Urinary bladder (tissue), 4 donors: ENCODE data around the gene LPIN1. TPM values are rescaled to one million over a fixed set of nuclear protein-coding genes. Genes with fewer than 3 reads are reported as not detected.

Source experiments
- DNase-seq: peaks from one replicate; pipeline ENCODE4 v3.0.0-alpha.2; 2015; ENCODE audit errors: extremely low spot score
- H3K27ac ChIP-seq: one replicate; pipeline ENCODE4 v1.5.1; 2013; ENCODE audit warnings: low read depth, mild to moderate bottlenecking, moderate library complexity
- H3K36me3 ChIP-seq: one replicate; pipeline ENCODE4 v1.6.1; 2013; ENCODE audit warnings: mild to moderate bottlenecking, moderate library complexity; ENCODE audit not compliant: insufficient read depth
- H3K4me1 ChIP-seq: one replicate; pipeline ENCODE4 v1.6.1; 2013; ENCODE audit warnings: mild to moderate bottlenecking, moderate library complexity; ENCODE audit not compliant: insufficient read depth
- H3K4me3 ChIP-seq: one replicate; pipeline ENCODE4 v1.5.1; 2013; ENCODE audit warnings: low read depth, low read length
- WGBS: extraction: QIAGEN DNeasy Blood & Tissue Kit; methylation state at CpG from one replicate; pipeline ENCODE4 v1.1.7; 2013; 5-methylcytosine and 5-hydroxymethylcytosine counted together
- polyA plus RNA-seq: library from polyadenylated mRNA; stranded (reverse); fragments of 200-250 nt; gene quantifications from one replicate; pipeline ENCODE4 v1.2.3, GENCODE V29; 2013
- total RNA-seq: library from RNA; depleted of rRNA; stranded (reverse); fragments of >200 nt; gene quantifications from one replicate; pipeline ENCODE4 v1.2.3, GENCODE V29; 2014
- donor health status: healthy with polysubstance abuse.
- donor health status: healthy.

LPIN1 gene, protein sequence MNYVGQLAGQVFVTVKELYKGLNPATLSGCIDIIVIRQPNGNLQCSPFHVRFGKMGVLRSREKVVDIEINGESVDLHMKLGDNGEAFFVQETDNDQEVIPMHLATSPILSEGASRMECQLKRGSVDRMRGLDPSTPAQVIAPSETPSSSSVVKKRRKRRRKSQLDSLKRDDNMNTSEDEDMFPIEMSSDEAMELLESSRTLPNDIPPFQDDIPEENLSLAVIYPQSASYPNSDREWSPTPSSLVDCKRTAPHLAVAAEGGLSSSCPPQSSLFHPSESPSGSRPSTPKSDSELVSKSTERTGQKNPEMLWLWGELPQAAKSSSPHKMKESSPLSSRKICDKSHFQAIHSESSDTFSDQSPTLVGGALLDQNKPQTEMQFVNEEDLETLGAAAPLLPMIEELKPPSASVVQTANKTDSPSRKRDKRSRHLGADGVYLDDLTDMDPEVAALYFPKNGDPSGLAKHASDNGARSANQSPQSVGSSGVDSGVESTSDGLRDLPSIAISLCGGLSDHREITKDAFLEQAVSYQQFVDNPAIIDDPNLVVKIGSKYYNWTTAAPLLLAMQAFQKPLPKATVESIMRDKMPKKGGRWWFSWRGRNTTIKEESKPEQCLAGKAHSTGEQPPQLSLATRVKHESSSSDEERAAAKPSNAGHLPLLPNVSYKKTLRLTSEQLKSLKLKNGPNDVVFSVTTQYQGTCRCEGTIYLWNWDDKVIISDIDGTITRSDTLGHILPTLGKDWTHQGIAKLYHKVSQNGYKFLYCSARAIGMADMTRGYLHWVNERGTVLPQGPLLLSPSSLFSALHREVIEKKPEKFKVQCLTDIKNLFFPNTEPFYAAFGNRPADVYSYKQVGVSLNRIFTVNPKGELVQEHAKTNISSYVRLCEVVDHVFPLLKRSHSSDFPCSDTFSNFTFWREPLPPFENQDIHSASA
- total RNA-seq (27.3 TPM), polyA plus RNA-seq (34.1 TPM)

DNA sequence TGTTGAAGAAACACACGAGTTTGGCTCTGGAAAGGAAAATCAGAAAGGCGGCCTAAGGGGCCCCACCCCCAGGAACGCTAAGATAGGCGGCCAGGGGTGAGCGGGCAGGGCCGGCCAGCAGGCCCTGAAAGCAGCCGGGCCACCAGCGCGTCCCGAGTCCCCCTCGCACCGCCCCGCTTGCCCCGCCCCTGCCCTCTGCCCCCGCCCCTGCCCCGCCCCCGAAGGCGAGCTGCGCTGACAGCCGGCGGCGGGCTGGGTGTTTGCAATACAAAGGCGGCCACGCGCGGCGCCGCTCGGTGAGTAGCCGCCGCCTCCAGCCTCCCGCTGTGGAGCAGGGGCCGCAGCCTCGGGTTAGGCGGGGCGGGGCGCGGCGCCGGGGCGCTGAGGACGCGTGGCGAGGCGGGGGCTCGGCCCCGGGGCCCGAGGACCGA is at the start of gene LPIN1:
LPIN1 (plus strand) TSS at position 257 of the 431 bp plus-strand sequence. CDS start 18,910 bp downstream, outside the sequence.
- under 1% methylated on average over 49 of the region's 49 CpGs for WGBS
- DNase-seq = no peak
- Histone ChIP-seq H3K36me3 (no peaks in the 10 kb centered on the region), H3K4me3 (peak within 1 kb of the TSS; percentile 88), H3K27ac (peak within 1 kb of the TSS; percentile 72), H3K4me1 (no peaks in the 10 kb centered on the region)

DNA sequence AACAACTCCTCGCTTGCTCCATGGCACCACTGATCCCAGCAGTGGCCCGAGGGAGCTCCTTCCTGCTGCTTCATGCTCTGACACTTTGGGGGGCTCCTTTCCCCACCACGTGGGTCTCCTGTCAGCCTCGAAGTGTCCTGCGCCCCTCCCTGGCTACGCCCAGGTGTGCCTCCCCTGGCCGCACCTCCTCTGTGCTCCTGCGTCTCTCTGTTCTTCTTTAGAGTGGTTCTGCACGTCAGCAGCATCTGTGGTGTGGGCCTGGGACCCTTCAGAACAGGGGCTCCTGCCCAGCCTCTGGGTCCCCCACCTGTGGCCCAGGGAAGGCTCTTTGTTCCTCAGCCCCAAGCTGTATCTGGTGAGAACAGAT is 49.7 kb upstream of the LPIN1 start:
- no peak for DNase-seq

DNA sequence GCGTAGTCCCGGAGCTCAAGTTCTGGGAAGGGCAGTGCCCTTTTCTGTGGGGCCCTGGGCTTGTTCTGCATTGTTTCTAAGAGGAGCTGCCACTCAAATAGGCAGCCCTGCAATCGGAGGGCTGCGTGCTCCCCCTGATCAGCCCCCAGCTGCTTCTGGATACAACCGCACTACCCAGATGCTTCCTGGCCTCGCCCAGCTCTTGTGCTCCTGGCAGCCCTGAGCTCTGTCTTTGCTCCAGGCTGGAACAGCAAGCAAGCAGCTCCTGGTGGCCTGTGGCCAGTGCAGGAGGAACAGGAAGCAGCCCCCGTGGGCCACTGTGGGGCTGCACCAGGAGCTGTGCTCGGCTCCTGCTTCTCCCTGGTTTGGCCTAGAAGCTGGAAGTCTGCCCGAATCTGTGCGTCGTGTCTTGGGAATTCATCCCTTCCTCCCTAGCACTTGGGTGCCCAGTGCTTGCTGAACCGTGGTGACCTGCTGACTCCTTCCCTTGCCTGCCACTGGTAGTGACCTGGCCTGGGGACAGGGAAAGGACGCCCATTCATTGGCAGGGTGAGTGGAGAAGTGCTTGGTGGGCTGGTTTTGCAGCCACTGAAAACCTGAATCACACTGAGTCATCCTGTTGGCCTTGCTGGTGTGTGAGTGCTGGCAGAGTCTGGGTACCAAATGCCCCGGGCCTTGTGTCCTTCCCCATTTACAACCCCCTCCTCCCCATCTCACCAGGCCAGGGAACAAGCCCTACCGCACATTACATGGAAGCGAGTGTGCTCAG is 49.1 kb upstream of the LPIN1 start:
- Histone ChIP-seq H3K36me3 (no peaks in the 10 kb centered on the region), H3K4me3 (no peak overlapping the region), H3K4me1 (no peaks in the 10 kb centered on the region), H3K27ac (peak overlapping the region; percentile 82)
- 44% methylated on average over 16 of the region's 16 CpGs for WGBS
- DNase-seq = no peak

More for the DNA sequence above, 49.7 kb upstream of the LPIN1 start:
- Histone ChIP-seq H3K36me3 (no peaks in the 10 kb centered on the region), H3K4me1 (no peaks in the 10 kb centered on the region), H3K4me3 (no peak overlapping the region), H3K27ac (no peak overlapping the region)
- WGBS = 74% methylated on average over 9 of the region's 9 CpGs

DNA sequence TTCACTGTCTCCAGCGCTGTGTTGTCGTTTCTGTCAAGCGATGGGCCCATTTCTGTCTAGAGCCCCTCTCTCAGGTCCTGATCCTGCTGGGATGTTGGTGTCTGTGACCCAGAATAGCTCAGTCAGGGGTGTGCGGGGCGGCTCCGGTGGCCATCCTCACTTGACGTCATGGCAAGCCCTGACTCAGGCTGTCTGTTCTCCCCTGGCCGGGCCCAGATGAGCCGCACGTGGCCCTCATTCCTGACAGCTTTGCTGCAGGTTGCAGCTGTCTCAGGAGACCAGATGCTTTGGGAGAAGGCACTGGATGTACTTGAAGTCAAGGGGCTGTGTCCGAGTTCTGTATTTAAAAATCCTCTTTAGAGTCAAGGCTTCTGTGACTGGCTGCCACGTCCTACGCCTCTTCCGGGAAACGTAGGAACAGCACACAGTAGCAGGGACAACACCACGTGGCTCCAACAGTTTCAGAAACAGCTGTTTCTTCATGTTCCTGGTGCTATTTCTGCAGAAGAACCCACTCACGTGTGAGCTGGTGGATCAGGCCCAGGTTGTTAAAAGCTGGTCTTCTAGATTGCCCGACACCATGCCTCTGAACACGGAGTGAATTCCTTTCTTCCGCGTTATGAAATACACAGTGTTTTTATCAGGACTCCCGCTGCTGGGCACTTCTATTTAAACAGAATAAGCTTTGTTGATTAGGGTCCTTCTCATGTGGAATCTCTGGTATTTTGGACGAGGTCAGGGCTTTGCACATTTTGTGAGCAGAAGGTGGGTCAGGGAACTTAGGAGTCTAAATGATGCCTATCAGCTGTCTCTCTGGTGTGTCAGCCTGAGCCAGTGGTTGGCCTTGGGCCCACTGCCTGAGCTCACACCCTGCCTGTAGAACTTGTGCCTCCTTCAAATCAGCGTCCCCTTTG is 48.2 kb upstream of the LPIN1 start:
- WGBS = 41% methylated on average over 24 of the region's 24 CpGs
- no peak for DNase-seq

DNA sequence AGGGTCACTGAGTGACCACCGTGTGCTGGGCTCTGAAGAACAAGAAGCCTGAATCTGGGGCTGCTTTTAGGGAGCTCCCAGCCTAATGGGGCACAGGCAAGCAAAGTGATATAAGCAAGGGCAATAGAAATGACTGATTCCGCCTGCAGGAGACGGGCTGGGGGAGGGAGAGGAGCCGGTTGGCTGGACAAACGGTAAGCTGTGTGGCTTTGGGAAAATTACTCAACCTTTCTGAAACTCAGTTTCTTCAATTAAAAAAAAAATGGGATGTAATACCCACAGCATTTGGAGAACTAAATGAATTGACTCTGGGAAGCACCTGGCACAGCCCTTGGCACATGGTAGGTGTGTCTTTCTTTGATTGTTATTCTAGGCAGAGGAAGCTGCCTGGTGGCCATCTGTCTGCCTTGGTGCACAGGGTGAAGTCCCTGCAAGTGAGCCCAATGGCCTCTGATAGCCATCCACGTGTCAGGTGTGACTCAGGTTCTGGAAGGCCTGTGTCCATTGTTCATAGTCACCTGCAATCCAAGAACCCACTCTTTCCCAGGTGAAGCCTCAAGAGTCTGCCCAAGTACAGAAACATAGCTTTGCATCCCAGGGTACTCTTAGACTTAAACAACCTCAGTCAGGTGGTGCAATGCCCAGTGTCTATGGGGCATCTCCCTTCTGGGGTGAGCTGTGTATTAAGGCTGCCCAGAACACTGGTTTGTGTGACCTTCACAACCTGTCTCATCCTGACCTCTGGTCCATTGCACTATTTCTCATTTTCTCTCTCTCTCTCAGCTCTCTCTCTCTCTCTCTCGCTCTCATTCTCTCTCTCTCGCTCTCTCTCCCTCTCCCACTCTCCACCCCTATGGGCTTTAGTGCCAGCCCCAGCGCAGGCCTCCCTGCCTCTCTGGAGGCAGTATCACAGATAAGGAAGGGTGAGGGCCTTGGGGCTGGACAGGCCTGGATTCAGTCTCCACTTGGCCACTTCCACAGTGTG is 46.5 kb upstream of the LPIN1 start:
- no peaks in the 10 kb centered on the region for H3K4me1 ChIP-seq
- 79% methylated on average over 9 of the region's 9 CpGs for WGBS
- no peak overlapping the region for H3K27ac ChIP-seq
- H3K4me3 ChIP-seq = no peak overlapping the region
- DNase-seq = no peak
- no peaks in the 10 kb centered on the region for H3K36me3 ChIP-seq

More for the DNA sequence above, 48.2 kb upstream of the LPIN1 start:
- Histone ChIP-seq H3K4me1 (no peaks in the 10 kb centered on the region), H3K36me3 (no peaks in the 10 kb centered on the region), H3K27ac (peak overlapping the region; percentile 82), H3K4me3 (no peak overlapping the region)

DNA sequence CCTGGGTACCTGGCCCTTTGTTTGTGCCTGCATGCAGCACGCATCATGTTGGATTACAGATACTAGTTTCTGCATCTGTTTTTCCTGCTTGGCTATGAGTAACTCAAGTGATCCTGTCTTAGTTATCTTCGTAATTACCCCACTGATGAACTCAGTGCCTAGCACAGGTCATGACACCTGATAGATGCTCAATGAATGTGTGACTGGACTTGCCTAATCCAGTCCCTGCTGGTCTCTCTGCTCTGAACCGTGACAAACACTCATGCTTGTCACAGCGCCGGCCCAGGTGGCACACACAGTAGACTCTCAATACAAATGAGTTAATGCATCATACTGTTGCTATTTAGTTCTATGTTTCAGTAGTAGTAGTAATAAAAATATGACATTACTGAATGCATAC is 45.2 kb upstream of the LPIN1 start:
- Histone ChIP-seq H3K27ac (no peak overlapping the region), H3K4me1 (no peaks in the 10 kb centered on the region), H3K4me3 (no peak overlapping the region), H3K36me3 (no peaks in the 10 kb centered on the region)
- DNase-seq = no peak
- 77% methylated on average over 5 of the region's 5 CpGs for WGBS

DNA sequence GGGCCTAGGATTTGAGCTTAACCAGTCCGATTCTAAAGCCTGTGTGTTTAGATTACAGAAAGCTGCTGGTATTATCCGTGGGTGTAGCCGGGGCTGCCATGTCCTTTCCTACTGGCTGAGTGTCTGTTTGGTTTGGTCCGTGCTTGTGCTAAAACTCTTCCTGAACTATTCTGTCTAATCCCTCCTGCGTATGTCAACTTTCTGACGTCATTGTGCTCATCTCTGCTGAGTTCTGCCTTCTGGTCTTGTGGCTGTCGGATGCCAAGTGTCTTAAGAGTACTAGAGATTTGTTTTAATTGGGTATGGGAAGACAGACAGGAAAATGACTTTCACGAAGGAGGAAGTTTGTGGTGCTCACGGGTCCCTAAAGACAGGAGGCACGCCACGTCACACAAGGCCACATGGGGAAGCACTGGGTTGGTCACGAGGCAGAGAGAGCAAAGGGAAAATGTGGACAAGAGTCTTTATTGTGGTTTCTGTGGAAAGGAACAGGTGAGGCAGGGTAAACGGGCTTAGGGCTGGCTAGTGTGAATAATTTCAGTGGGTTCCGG is 44.6 kb upstream of the LPIN1 start:
- no peaks in the 10 kb centered on the region for H3K36me3 ChIP-seq
- no peak overlapping the region for H3K4me3 ChIP-seq
- WGBS = 32% methylated on average over 14 of the region's 14 CpGs
- H3K27ac ChIP-seq = no peak overlapping the region
- no peaks in the 10 kb centered on the region for H3K4me1 ChIP-seq
- DNase-seq = no peak

DNA sequence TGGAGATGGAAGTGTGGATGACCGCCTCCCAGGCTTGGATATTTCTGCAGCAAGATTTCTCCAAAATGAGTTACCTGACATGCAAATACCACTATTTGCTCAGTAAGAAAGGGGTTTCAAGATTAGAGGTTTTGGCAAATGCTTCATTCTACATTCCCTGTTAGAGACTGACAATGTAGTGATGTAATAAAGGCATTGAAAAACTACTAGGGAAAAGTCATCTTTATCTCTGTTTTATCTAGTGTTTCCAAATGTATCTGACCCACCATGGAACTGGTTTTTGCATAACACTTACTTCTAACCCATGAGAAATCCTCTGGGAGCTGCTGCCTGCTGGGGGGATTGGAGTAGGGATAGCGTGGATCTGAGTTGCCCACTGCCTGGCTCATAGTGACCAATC is 43.5 kb upstream of the LPIN1 start:
- DNase-seq = no peak
- H3K36me3 ChIP-seq = no peaks in the 10 kb centered on the region
- H3K4me1 ChIP-seq = no peaks in the 10 kb centered on the region
- H3K4me3 ChIP-seq = no peak overlapping the region
- no peak overlapping the region for H3K27ac ChIP-seq
- WGBS = 95% methylated on average over 2 of the region's 2 CpGs

DNA sequence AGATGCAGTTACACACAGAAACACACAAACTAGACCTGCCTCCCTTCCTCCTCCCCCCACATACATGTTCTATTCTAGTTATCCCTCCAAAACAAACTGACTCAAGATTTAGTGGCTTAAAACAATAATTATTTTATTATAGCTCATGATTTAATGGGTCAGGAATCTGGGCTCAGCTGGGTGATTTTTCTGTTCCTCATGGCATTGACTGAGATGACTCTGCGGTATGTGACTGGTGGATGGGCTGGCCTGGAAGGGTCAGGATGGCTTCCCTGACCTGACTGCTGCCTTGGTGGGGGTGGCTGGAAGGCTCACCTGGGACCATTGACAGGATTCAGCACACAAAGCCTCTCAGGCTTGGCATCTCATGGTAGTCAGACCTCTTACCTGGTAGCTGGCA is 42.7 kb upstream of the LPIN1 start:
- Histone ChIP-seq H3K27ac (no peak overlapping the region), H3K4me3 (no peak overlapping the region), H3K4me1 (no peaks in the 10 kb centered on the region), H3K36me3 (no peaks in the 10 kb centered on the region)
- 87% methylated on average over 1 of the region's 1 CpG for WGBS
- DNase-seq = no peak

DNA sequence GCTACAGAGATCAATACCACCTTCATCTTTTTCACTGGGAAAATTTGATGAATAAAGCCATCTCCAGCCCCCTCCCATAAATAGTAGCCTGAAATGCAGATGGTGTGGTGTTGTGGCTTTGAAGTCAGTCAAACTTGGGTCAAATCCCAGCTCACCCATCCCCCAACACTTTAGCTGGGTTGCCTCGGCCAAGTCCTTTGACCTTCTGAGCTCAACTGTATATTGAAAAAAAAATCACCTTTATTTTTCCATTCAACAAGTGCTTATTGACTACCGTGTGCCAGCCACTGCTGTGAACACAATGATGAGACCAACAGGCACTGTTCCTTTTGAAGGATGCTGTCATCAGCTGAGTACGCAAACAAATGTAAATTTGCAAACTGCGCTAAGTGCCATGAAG is 41.4 kb upstream of the LPIN1 start:
- Histone ChIP-seq H3K27ac (no peak overlapping the region), H3K4me3 (no peak overlapping the region), H3K4me1 (no peaks in the 10 kb centered on the region), H3K36me3 (no peaks in the 10 kb centered on the region)
- WGBS = 93% methylated on average over 4 of the region's 4 CpGs
- no peak for DNase-seq

DNA sequence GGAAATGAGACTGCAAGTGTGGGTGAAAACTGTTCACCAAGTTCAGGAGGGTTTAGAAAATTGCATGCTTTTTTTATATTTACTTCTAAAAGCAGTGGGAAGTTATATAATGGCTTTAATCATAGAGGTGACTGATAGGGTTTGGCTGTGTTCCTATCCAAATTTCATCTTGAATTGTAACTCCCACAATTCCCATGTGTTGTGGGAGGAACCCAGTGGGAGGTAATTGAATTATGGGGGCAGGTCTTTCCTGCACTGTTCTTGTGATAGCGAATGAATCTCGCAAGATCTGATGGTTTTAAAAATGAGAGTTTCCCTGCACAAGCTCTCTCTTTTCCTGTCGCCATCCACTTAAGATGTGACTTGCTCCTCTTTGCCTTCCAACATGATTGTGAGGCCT is 40.7 kb upstream of the LPIN1 start:
- no peaks in the 10 kb centered on the region for H3K36me3 ChIP-seq
- H3K27ac ChIP-seq = no peak overlapping the region
- WGBS = 95% methylated on average over 3 of the region's 3 CpGs
- no peak overlapping the region for H3K4me3 ChIP-seq
- no peaks in the 10 kb centered on the region for H3K4me1 ChIP-seq
- no peak for DNase-seq
